Upper lobe of left lung (tissue), 4 donors: ENCODE results near the gene FUCA1.

Experiments used
- EP300 ChIP-seq, 4 donors: sonication (generic); formaldehyde crosslinking; IDR thresholded peaks; one replicate each; pipeline ENCODE4 v1.5.1; 2017; ENCODE audit warnings: antibody characterized with exemption in 4 of 4, control low read depth in 2 of 4
- POLR2A ChIP-seq, 4 donors: fragments of 450-650 bp; IDR thresholded peaks; one replicate each; pipeline ENCODE4 v1.5.1; 2016 to 2017; ENCODE audit warnings: antibody characterized with exemption in 4 of 4, mild to moderate bottlenecking in 2 of 4
- POLR2AphosphoS5 ChIP-seq, 2 donors: sonication (generic); formaldehyde crosslinking; IDR thresholded peaks; one replicate each; pipeline ENCODE4 v1.5.1; 2017; ENCODE audit warnings: antibody characterized with exemption in 2 of 2
- TF ChIP-seq, protein P1 (sequence below), 6 experiments: fragments of 450-650 bp in 4 of 6; fragments of 200-600 bp in 2 of 6; sonication (generic) in 2 of 6; IDR thresholded peaks; one replicate each; pipeline ENCODE4 v1.5.1; 2016 to 2019; ENCODE audit warnings: antibody characterized with exemption in 6 of 6

DNA sequence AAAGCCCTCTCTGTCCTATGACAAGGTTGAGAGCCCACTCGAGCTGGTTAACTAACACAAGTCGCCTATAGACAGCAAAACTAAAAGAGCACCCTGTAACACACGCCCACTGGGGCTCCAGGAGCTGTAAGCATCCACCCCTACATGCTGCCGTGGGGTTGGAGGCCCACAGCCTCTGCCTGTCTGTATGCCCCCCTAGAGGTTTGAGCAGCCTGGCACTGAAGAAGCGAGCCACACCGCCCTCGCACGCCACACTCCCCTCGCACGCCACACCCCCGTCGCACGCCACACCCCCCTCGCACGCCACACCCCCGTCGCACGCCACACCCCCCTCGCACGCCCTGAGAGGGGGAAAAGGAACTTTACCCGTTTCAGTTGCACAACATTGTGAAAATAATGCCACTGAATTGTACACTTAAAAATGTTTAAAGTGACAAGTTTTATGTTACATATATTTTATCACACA, 29.7 kb downstream of the FUCA1 start:
- TF ChIP-seq, protein P1, sequence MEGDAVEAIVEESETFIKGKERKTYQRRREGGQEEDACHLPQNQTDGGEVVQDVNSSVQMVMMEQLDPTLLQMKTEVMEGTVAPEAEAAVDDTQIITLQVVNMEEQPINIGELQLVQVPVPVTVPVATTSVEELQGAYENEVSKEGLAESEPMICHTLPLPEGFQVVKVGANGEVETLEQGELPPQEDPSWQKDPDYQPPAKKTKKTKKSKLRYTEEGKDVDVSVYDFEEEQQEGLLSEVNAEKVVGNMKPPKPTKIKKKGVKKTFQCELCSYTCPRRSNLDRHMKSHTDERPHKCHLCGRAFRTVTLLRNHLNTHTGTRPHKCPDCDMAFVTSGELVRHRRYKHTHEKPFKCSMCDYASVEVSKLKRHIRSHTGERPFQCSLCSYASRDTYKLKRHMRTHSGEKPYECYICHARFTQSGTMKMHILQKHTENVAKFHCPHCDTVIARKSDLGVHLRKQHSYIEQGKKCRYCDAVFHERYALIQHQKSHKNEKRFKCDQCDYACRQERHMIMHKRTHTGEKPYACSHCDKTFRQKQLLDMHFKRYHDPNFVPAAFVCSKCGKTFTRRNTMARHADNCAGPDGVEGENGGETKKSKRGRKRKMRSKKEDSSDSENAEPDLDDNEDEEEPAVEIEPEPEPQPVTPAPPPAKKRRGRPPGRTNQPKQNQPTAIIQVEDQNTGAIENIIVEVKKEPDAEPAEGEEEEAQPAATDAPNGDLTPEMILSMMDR (IDR thresholded peaks at IDR 0.05) = peak in 1 of 6 experiments; percentile 7
- TF ChIP-seq POLR2AphosphoS5 (IDR thresholded peaks at IDR 0.05) (no peak), EP300 (IDR thresholded peaks at IDR 0.05) (no peak), POLR2A (IDR thresholded peaks at IDR 0.05) (no peak)
